GM18499 (cell line): Measurements from ENCODE around the gene CDCA8.

Source experiments
- ATAC-seq: cut with Tn5 transposase; IDR thresholded peaks from one replicate; pipeline ENCODE4 v1.9.1; 2021; ENCODE audit warnings: moderate number of reproducible peaks; ENCODE audit not compliant: insufficient read depth, unreplicated experiment

Gene CDCA8

DNA sequence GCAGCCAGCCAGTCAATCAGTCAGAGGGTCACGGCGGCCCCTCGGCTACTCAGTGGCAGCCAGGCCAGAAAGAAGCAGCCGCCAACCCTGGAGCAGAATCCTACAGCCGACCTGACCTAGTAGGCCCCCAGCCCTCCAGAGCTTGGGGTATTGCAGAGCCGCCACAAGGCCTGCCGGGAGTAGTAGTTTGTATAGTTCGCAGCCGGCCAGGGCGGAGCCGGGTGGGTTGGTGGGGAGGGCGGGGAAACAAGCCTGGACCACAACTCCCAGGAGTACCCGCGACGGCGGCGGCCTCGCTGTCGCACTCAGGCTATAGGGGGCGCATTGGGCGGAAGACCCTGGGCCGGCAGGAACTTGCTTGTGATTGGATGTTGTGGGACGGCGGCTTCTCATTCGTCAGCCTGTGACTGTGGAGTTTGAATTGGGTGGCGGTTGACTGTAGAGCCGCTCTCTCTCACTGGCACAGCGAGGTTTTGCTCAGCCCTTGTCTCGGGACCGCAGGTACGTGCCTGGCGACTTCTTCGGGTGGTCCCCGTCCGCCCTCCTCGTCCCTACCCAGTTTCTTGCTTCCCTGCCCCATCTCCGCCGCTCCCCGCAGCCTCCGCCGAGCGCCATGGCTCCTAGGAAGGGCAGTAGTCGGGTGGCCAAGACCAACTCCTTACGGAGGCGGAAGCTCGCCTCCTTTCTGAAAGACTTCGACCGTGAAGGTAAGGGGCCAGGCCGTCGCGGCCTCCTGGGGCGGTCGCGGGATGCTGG, at the start of gene CDCA8:
CDCA8 (plus strand) TSS at position 439 of the 756 bp plus-strand sequence; CDS start at position 614, 175 bp downstream.
- ATAC-seq: peak; percentile 64

DNA sequence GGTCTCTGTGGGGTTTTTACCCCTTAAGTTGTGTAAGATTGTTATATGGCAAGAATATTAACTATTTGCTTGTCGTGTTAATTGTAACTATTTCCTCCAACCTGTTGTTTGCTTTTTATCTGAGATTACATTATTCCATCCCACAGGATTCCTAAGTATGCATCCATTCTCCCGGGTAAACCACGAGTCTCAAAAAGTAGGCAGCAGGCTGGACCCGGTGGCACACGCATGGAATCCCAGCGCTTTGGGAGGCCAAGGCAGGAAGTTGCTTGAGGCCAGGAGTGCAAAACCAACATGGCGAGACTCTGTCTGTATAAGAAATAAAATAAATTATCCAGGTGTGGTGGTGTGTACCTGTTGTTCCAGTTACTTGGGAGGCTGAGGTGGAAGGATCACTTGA, 45.0 kb upstream of the CDCA8 start:
- no peak for ATAC-seq

GRCh38 chr1:37650173-37650572, 42.1 kb upstream of the CDCA8 start:
- ATAC-seq: no peak

GRCh38 chr1:37650721-37651120, 41.6 kb upstream of the CDCA8 start:
- no peak for ATAC-seq

- ATAC-seq: no peak
These were observed 40.5 kb upstream of the CDCA8 start for GRCh38 chr1:37651803-37652202.

DNA sequence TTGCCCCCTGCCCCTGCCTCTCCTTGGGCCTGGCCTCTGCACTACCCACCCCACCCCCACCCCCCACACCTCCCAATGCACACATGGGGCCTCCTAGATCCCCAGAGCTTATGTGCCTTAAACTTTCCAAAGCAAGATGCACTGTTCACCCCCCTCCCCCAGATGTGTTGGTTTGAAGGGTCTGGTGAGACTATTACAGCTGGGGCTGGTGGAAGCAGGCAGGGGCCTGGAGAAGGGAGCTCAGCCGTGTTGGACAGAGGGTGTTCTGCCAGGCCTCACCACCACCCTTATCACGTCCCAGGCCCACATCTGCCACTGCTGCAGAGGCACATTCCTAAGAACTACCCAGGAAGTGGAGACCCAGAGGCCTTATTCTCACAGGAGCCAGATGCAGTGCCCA, 39.3 kb upstream of the CDCA8 start:
- no peak for ATAC-seq

- no peak for ATAC-seq
These were observed 38.4 kb upstream of the CDCA8 start for GRCh38 chr1:37653906-37654305.

GRCh38 chr1:37655274-37655673, 37.0 kb upstream of the CDCA8 start:
- no peak for ATAC-seq

DNA sequence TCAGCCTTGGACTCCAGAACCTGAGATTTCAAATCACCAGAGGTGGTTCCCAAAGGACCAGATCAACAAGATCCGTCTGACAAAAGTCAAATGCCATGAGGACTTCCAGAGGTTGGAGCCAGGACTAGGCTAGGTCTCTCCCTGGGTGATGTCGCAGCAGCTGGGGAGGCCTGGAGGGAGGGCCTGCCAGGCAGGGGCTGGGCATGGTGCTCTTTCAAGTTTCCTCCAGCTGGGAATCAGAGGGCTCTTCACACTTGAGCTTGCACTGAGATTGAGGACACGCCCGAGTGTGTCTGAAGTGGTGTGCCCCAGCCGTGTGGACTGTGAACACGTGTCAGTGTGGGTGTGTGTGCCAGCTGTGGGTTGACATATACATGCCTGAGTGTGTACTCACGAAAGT, 36.3 kb upstream of the CDCA8 start:
- no peak for ATAC-seq

- no peak for ATAC-seq
These were observed 35.4 kb upstream of the CDCA8 start for GRCh38 chr1:37656881-37657280.

- no peak for ATAC-seq
These were observed 34.5 kb upstream of the CDCA8 start for GRCh38 chr1:37657620-37658412.

- no peak for ATAC-seq
These were observed 33.8 kb upstream of the CDCA8 start for GRCh38 chr1:37658486-37658885.

DNA sequence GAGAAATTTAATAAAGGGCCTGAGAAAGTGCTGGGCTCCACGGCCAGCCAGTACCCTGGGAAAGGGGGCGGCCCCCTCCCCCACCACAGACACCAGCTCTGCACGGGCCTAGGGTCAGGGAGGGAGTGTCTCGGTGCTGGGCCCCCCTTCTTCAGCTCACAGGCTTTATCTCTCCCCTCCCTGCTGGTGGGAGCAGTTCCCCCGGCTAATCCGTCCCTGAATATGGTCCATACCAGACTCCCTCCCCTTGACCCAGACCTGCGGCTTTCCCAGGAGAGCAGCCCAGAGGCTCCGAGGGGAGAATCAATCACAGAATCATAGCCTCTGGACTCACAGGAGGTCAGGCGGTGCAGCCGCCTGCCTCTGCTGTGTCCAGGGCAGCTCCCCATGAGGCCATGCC, 31.7 kb upstream of the CDCA8 start:
- no peak for ATAC-seq

GRCh38 chr1:37661401-37661800, 30.9 kb upstream of the CDCA8 start:
- no peak for ATAC-seq

DNA sequence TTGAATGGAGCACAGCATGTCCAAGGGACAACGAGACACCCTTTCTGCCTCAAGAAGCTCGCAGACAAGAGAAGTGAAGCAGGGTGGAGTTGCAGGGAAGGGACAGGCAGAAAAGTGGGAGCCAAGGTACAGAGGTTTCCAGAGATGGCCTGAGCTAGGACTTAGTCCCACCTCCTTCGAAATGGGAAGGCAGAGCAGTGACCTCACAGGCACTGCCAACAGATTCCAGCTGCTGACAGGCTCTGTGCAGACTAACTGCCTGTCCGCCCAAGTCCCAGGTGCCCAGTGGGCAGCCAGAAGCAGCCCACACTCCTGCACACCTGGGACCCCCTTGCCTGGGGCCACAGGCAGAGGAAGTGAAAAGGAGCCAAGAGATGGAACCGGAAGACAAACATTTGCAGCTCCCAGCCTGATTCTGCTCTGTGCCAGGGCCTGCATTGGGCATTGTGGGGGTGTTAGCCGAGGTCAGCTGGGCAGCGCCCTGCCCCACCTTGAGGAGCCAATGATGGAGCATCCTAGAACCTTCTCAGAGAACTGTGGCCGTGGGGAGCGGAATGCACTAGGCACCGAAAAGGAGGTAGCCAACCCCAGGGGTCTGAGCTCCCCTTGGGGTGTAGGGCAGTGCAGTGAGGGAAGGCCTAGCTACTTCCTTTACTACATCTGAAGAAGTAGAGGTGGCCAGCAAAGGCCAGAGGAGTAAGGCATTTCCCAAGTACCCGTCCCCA, 30.1 kb upstream of the CDCA8 start:
- no peak for ATAC-seq

DNA sequence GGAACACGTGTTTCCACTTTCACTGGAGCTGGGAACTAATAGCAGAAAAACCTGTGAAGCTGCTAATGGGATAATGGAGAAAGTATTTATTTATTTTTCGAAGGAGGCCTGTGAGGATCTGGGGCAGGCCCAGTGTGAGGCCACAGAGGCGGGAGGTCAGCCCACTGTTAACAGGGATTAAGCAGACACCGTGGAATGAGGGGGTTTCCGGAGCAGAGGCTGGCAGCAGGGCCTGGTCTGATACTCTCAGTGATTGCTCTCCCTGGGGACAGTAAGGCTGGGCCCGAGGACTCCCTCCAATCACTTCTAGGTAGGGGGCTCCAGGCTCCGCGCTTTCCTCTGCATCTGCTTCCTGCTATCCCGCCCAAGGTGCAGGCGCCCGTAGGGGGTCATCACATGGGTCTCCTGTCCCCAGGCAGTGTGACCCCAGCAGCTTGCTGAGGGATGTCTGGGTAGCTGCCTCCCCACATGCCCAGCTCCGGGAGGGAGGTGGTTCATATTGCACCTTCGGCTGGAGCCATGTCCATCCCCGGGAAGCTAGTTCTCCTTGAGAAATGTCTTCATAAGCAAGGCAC, 28.8 kb upstream of the CDCA8 start:
- ATAC-seq: no peak

DNA sequence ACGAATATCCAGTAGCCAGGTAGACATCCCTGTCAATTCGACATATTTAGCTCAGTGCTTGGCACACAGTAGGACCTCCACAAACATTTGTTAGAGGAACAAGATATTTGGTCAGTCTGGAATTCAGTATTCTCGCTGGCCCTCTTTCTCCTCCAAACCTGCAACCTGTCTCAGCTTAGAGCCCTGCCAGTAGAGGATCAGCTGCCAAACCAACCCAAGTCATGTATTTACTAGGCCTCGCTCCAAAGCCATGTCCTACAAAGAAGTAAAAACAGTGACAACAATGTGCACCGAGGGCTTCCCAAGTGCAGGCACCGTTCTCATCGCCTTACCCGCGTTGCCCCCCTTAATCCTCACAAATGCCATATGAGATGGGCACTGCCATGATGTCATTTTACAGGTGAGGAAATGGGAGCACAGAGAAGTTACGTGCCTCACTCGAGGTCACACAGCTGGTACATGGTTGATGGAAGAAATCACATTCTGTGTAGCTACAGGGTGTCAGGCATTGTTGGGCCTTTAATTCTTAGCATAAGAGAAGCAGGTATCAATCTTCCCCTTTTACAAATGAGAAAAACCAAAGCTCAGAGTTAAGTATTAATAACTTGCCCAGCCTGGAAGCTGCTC, 26.0 kb upstream of the CDCA8 start:
- no peak for ATAC-seq

DNA sequence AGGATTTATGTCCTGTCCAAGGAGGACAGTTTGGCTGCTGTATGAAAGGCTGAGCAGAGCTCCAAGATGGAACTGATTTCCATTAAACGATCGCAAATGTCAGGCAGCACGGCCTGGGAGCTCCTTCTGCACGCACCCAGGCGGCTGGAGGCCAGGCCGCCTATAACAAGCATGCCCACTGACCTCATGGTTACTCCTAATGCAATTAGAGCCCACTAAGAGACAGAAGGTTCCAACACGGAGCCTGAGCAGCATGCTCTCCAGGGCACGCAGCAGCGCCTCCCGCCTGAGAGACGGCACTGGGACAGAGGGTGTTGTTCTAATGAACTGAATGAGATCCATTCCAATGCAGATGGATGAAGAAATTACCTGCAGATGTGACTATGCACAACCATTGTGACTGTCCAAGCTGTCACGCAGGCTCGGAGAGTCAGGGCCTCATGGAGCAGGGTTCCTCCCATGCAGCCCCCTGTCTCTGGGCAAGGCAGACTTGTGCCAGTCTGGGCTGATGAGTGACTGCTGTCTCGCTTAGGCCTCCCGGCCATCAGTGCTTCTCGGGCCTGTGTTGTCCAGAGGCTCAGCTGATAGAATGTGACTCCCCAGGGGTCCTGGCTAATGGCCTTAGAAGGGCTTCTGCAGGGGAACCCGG, 25.2 kb upstream of the CDCA8 start:
- ATAC-seq: no peak

DNA sequence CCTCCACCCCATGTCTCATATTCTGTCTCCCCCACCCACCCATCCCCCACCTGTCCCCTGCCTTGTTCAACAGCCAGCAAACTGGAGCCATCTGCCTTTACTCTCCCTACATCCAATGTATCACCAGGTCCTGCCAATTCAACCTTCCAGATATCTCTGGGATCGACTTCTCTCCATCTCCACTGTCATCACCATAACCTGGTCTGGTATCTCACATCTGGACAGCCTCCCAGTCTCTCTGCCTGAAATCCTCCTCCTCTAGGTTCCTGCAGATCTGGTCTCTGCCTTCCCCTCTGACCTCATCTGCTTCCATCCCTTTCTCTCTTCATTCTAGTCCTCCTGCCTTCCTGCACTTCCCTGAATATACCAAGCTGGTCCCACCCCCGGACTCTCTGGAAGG, 22.2 kb upstream of the CDCA8 start:
- no peak for ATAC-seq

- no peak for ATAC-seq
These were observed 21.1 kb upstream of the CDCA8 start for GRCh38 chr1:37671261-37671660.
